H9 (cell line): Measurements from ENCODE around the gene RAF1. TPM values are rescaled to one million over a fixed set of nuclear protein-coding genes. Genes with fewer than 3 reads are reported as not detected.

ENCODE experiments used
- DNase-seq: peaks from one replicate; pipeline ENCODE4 v3.0.0-alpha.2; 2017
- H2AFZ ChIP-seq: one replicate; pipeline ENCODE4 v1.6.1; 2013; ENCODE audit warnings: mild to moderate bottlenecking, low read length, control low read depth, moderate library complexity
- H2AK5ac ChIP-seq: 2 replicates; pipeline ENCODE4 v1.6.1; 2013; ENCODE audit warnings: low read length, control low read depth, mixed read lengths; ENCODE audit not compliant: insufficient read length
- H2BK120ac ChIP-seq: one replicate; pipeline ENCODE4 v1.6.1; 2013; ENCODE audit warnings: low read depth, mild to moderate bottlenecking, low read length, control low read depth, inconsistent platforms; ENCODE audit not compliant: poor library complexity, severe bottlenecking
- H2BK12ac ChIP-seq: 2 replicates; pipeline ENCODE4 v1.6.1; 2013; ENCODE audit warnings: low read length, control low read depth, mixed read lengths, low read depth; ENCODE audit not compliant: insufficient read length
- H2BK15ac ChIP-seq: 2 replicates; pipeline ENCODE4 v1.6.1; 2013; ENCODE audit warnings: low read depth, low read length, control low read depth
- H2BK20ac ChIP-seq: one replicate; pipeline ENCODE4 v1.6.1; 2013; ENCODE audit warnings: low read depth, mild to moderate bottlenecking, low read length, control low read depth, inconsistent platforms; ENCODE audit not compliant: poor library complexity, severe bottlenecking
- H2BK5ac ChIP-seq: 2 replicates; pipeline ENCODE4 v1.6.1; 2013; ENCODE audit warnings: low read length, control low read depth, mixed read lengths; ENCODE audit not compliant: insufficient read length
- H3K14ac ChIP-seq: 2 replicates; pipeline ENCODE4 v1.6.1; 2013; ENCODE audit warnings: low read length, control low read depth; ENCODE audit not compliant: insufficient read depth
- H3K18ac ChIP-seq: 2 replicates; pipeline ENCODE4 v1.6.1; 2013; ENCODE audit warnings: low read depth, mild to moderate bottlenecking, mixed read lengths, low read length, control low read depth; ENCODE audit not compliant: insufficient read length
- H3K23ac ChIP-seq: 2 replicates; pipeline ENCODE4 v1.6.1; 2013; ENCODE audit warnings: low read length, control low read depth, mixed read lengths, low read depth; ENCODE audit not compliant: insufficient read length
- H3K23me2 ChIP-seq: 2 replicates; pipeline ENCODE4 v1.6.1; 2013; ENCODE audit warnings: low read depth, mild to moderate bottlenecking, mixed read lengths, low read length, control low read depth; ENCODE audit not compliant: insufficient read length, poor library complexity, severe bottlenecking
- H3K27ac ChIP-seq: 2 replicates; pipeline ENCODE4 v1.5.1; 2013; ENCODE audit warnings: low read length, control low read depth, mixed read lengths, low read depth; ENCODE audit not compliant: insufficient read length
- H3K27me3 ChIP-seq: 2 replicates; pipeline ENCODE4 v1.6.1; 2013; ENCODE audit warnings: low read length, control low read depth, inconsistent platforms; ENCODE audit not compliant: insufficient read depth
- H3K4ac ChIP-seq: 2 replicates; pipeline ENCODE4 v1.6.1; 2013; ENCODE audit warnings: low read depth, mild to moderate bottlenecking, control low read depth, inconsistent platforms, low read length, moderate library complexity
- H3K4me1 ChIP-seq: 2 replicates; pipeline ENCODE4 v1.6.1; 2013; ENCODE audit warnings: low read length, control low read depth, inconsistent platforms; ENCODE audit not compliant: insufficient read depth
- H3K4me2 ChIP-seq: 2 replicates; pipeline ENCODE4 v1.6.1; 2013; ENCODE audit warnings: low read length, control low read depth, mixed read lengths; ENCODE audit not compliant: insufficient read length, insufficient read depth
- H3K56ac ChIP-seq: 2 replicates; pipeline ENCODE4 v1.6.1; 2013; ENCODE audit warnings: low read depth, mild to moderate bottlenecking, mixed read lengths, low read length, control low read depth; ENCODE audit not compliant: insufficient read length
- H3K79me1 ChIP-seq: 2 replicates; pipeline ENCODE4 v1.6.1; 2013; ENCODE audit warnings: low read depth, mild to moderate bottlenecking, moderate library complexity, low read length, control low read depth, inconsistent platforms; ENCODE audit not compliant: insufficient read depth, poor library complexity, severe bottlenecking
- H3K79me2 ChIP-seq: 2 replicates; pipeline ENCODE4 v1.6.1; 2013; ENCODE audit warnings: low read length, control low read depth, inconsistent platforms; ENCODE audit not compliant: insufficient read depth
- H3K9ac ChIP-seq: 2 replicates; pipeline ENCODE4 v1.6.1; 2013; ENCODE audit warnings: low read length, control low read depth, mixed read lengths; ENCODE audit not compliant: insufficient read length; ENCODE audit errors: extremely low read depth
- H3K9me3 ChIP-seq: one replicate; pipeline ENCODE4 v1.6.1; 2013; ENCODE audit warnings: low read depth, low read length, inconsistent platforms; ENCODE audit not compliant: control insufficient read depth
- H3T11ph ChIP-seq: one replicate; pipeline ENCODE4 v1.6.1; 2013; ENCODE audit warnings: mild to moderate bottlenecking, low read length, control low read depth, inconsistent platforms
- H4K20me1 ChIP-seq: one replicate; pipeline ENCODE4 v1.6.1; 2013; ENCODE audit not compliant: control insufficient read depth, insufficient read length, insufficient read depth
- H4K5ac ChIP-seq: 2 replicates; pipeline ENCODE4 v1.6.1; 2013; ENCODE audit warnings: low read depth, mild to moderate bottlenecking, mixed read lengths, low read length, control low read depth; ENCODE audit not compliant: insufficient read length
- H4K8ac ChIP-seq: replicated peaks from 2 replicates; pipeline ENCODE4 v1.6.1; 2013; ENCODE audit warnings: low read length, control low read depth, mixed read lengths, low read depth; ENCODE audit not compliant: insufficient read length
- H4K91ac ChIP-seq: 2 replicates; pipeline ENCODE4 v1.6.1; 2013; ENCODE audit warnings: low read depth, mild to moderate bottlenecking, moderate library complexity, mixed read lengths, low read length, control low read depth; ENCODE audit not compliant: insufficient read length
- H3K27ac Mint-ChIP-seq, 3 experiments: 2 replicates in 2 of 3; 3 replicates in 1 of 3; pipeline ENCODE4 v1.8.0; 2020 to 2021; ENCODE audit warnings: mixed read lengths in 3 of 3, mild to moderate bottlenecking in 1 of 3, moderate library complexity in 1 of 3
- H3K27me3 Mint-ChIP-seq: 2 replicates; pipeline ENCODE4 v1.8.0; 2021; ENCODE audit warnings: low read depth, mild to moderate bottlenecking, moderate library complexity, mixed read lengths
- H3K36me3 Mint-ChIP-seq, 3 experiments: 2 replicates in 2 of 3; 3 replicates in 1 of 3; pipeline ENCODE4 v1.8.0; 2020 to 2021; ENCODE audit warnings: low read depth in 3 of 3, mixed read lengths in 3 of 3; ENCODE audit not compliant: insufficient read depth in 1 of 3
- H3K4me1 Mint-ChIP-seq, 2 experiments: 2 replicates each; pipeline ENCODE4 v1.8.0; 2020; ENCODE audit warnings: mixed read lengths in 2 of 2
- H3K4me3 Mint-ChIP-seq, 2 experiments: 2 replicates in 1 of 2; 3 replicates in 1 of 2; pipeline ENCODE4 v1.8.0; 2020 to 2021; ENCODE audit warnings: mild to moderate bottlenecking in 2 of 2, mixed read lengths in 2 of 2, moderate library complexity in 1 of 2
- H3K9me3 Mint-ChIP-seq, 2 experiments: 2 replicates in 1 of 2; 3 replicates in 1 of 2; pipeline ENCODE4 v1.8.0; 2020; ENCODE audit warnings: mild to moderate bottlenecking in 2 of 2, mixed read lengths in 2 of 2, moderate library complexity in 1 of 2
- WGBS: extraction: QIAGEN DNeasy Blood & Tissue Kit; methylation state at CpG from one replicate; pipeline ENCODE4 v1.1.7; 2013; ENCODE audit warnings: missing lambda C conversion rate, low lambda C conversion rate, mixed read lengths; ENCODE audit not compliant: insufficient read length; ENCODE audit errors: extremely low coverage; 5-methylcytosine and 5-hydroxymethylcytosine counted together
- total RNA-seq: library from RNA; stranded (reverse); gene quantifications from 2 replicates; pipeline ENCODE4 v1.2.1, GENCODE V29; 2021
- TF ChIP-seq, protein P1 (sequence below): fragments of 200-600 bp; sonication (generic); conservative IDR thresholded peaks from 3 replicates; pipeline ENCODE4 v1.8.0; 2021; ENCODE audit warnings: antibody characterized with exemption, mild to moderate bottlenecking

The RAF1 gene
- total RNA-seq, 1 experiment from 2014 or later: 112 TPM

DNA sequence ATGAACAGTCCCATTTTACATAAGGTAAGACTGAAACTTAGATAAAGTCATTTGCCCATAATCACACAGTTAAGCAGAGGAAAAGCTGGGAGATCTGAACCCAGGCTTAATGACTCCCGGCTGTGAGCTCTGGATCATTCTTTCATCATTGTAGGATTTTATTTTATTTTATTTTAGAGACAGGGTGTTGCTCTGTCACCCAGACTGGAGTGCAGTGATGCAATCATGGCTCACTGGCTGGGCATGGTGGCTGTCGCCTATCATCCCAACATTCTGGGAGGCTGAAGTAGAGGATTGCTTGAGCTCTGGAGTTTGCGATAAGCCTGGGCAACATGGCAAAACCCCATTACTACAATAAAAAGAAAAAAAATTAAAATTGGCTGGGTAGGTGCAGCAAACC lies 31.2 kb upstream of the RAF1 start:
- no peak overlapping the region for H3K4me3 Mint-ChIP-seq
- Histone ChIP-seq H3T11ph (no peak overlapping the region), H3K4ac (no peak overlapping the region), H3K4me2 (no peak overlapping the region), H3K79me2 (no peaks in the 10 kb centered on the region), H3K18ac (no peak overlapping the region), H4K91ac (no peak overlapping the region), H3K23ac (no peak overlapping the region), H3K9ac (no peak overlapping the region), H4K5ac (no peak overlapping the region), H3K9me3 (no peaks in the 10 kb centered on the region), H3K79me1 (no peaks in the 10 kb centered on the region), H2BK20ac (peak overlapping the region; percentile 45), H3K27me3 (no peaks in the 10 kb centered on the region; the same call in 1 of the 2 replicates), H2AFZ (peak overlapping the region; percentile 22), H3K4me1 (no peaks in the 10 kb centered on the region), H3K14ac (no peak overlapping the region), H2BK120ac (no peak overlapping the region), H3K27ac (no peak overlapping the region), H4K20me1 (no peaks in the 10 kb centered on the region), H2BK15ac (no peak overlapping the region), H4K8ac (no peak overlapping the region), H2BK5ac (no peak overlapping the region), H2BK12ac (no peak overlapping the region), H3K56ac (no peak overlapping the region), H3K23me2 (no peaks in the 10 kb centered on the region), H2AK5ac (no peak overlapping the region)
- DNase-seq: no peak
- no peaks in the 10 kb centered on the region for H3K9me3 Mint-ChIP-seq
- WGBS: no CpG with 5 or more reads among the region's 3 CpGs
- H3K4me1 Mint-ChIP-seq: peaks cover 7 to 11% of the 10 kb centered on the region in 2 experiments
- TF ChIP-seq, protein P1, sequence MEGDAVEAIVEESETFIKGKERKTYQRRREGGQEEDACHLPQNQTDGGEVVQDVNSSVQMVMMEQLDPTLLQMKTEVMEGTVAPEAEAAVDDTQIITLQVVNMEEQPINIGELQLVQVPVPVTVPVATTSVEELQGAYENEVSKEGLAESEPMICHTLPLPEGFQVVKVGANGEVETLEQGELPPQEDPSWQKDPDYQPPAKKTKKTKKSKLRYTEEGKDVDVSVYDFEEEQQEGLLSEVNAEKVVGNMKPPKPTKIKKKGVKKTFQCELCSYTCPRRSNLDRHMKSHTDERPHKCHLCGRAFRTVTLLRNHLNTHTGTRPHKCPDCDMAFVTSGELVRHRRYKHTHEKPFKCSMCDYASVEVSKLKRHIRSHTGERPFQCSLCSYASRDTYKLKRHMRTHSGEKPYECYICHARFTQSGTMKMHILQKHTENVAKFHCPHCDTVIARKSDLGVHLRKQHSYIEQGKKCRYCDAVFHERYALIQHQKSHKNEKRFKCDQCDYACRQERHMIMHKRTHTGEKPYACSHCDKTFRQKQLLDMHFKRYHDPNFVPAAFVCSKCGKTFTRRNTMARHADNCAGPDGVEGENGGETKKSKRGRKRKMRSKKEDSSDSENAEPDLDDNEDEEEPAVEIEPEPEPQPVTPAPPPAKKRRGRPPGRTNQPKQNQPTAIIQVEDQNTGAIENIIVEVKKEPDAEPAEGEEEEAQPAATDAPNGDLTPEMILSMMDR: no peak
- H3K27ac Mint-ChIP-seq: 0 out of 7 replicates have a peak overlapping the region, but pooled peaks of 2 of the 3 experiments have one; percentile 36 to 62
- no peaks in the 10 kb centered on the region; the same call in none of the 2 replicates for H3K27me3 Mint-ChIP-seq
- H3K36me3 Mint-ChIP-seq: no peaks in the 10 kb centered on the region
